HG02763 (cell line): ENCODE measurements around the gene DNAH8.
"Not testable (repeated sequence)": the region's sequence is repeated elsewhere in the genome, so short reads cannot be mapped to it uniquely, and the experiment has no call there.

Source experiments
- ATAC-seq: cut with Tn5 transposase; IDR thresholded peaks from one replicate; pipeline ENCODE4 v1.9.1; 2021; ENCODE audit warnings: mild to moderate bottlenecking, moderate library complexity; ENCODE audit not compliant: unreplicated experiment

DNAH8 gene

GRCh38 chr6:38831865-38832264, 116.8 kb downstream of the DNAH8 start:
- ATAC-seq = no peak

DNA sequence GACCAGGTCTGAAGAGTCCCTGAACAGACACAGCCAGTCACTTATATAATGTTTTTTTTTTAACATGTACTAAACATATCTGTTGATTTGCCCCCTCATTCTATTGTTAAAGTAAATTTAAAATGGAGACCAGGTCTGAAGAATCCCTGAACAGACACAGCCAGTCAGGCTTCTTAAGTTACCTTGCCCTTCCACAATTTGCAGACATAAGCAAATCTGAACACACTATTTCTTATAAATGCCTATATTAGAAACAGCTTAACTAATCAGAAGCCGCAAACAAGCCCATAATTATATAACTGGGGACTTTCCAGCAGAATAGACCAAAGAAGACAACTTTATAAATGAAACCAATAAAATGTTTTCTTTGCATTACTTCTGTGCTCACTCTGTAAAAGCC, 118.2 kb downstream of the DNAH8 start:
- ATAC-seq = no peak

DNA sequence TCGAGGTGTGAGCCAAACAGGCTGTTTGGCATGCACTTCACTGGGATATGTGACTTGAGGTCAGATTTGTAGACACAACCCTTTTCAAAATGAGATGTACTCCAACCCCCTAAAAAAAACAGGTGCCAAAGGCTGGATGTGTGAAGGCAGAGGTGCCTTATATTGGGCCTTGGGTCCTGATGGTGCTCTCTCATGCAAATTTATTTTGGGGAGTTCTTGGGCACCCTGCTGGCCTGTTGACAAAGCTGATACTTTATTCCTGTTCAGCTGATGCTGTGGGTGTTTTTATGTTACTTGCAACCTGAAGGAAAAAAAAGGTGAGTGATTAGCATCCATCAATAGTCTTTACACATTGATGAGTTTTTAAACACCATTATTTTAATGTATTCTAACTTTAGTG, 121.5 kb downstream of the DNAH8 start:
- no peak for ATAC-seq

GRCh38 chr6:38837101-38837500, 122.0 kb downstream of the DNAH8 start:
- ATAC-seq = no peak

DNA sequence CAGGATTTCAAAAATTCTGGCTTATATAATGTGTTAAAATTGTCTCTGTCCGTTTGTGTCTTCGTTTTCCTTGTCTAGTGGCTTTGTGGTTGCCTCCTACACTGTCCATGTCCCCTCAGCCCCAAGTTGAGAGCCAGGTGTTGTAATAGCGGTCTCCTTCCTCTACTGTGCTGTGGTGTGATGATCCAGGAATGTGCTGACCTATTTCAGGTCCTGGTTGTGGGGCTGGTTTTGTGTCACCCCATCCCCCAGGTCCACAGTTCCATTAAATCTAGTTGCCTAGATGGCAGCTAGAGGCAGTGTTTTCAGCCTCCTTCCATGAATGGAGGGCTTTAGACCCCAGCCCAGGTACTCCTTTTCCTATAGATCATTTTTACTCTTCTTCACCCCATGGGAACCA, 128.7 kb downstream of the DNAH8 start:
- ATAC-seq = no peak

DNA sequence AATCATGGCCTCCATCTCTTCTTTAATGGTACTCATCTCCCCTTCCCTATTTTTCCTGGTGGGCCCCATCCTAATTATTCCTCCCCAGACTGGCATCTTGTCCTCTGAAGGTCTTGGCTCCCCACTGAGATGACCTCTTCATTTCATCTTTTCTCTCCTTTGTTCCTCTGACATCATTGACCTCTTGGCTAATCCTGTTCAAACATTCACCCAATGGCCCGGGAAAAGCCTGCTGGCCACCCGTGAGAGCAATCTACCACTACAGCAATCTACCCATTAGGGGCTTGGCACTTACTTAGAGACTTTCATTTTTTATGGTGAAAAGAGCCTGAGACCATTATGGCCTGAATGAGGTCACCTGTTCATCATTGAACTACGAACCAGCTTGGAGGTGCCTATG, 130.8 kb downstream of the DNAH8 start:
- no peak for ATAC-seq

DNA sequence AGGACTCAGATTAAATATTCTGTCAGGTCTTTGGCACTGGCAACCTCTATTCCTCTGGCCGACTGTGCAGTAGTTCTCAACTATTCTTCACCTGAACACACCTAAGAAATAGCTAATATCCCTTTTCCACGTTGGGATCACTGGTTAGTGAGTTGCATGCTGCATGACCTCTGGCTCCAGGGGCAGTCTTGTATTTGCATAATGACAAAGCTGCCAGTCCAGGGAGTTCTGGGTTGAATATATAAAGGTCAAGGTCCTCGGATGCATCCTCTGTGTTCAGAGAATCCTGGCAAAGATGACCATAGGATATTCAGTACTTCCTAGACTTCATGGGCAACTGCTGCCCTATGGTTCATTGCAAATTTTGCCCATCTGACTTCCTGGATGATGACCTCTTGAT, 131.2 kb downstream of the DNAH8 start:
- ATAC-seq = no peak

GRCh38 chr6:38846844-38847243, 131.7 kb downstream of the DNAH8 start:
- ATAC-seq = no peak

- ATAC-seq = no peak
Observed at GRCh38 chr6:38847497-38847896, 132.4 kb downstream of the DNAH8 start.

DNA sequence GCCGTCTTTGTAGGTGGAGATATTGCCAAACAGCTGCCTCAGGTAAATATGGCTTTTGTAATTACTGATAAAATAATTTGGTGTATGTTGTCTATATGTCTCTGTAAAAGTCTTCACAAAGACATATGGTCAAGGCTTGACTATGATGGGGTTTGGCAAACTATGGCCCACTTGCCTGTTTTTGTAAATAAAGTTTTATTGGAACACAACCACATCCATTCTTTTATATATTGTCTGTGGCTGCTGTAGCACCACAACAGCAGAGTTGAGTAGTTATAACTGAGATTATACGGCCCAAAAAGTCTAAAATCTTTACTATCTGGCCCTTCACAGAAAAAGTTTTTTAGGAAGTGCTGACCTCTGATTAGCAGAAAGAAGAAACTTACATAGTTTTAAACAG, 133.6 kb downstream of the DNAH8 start:
- ATAC-seq = no peak

GRCh38 chr6:38852215-38852614, 137.1 kb downstream of the DNAH8 start:
- no peak for ATAC-seq

DNA sequence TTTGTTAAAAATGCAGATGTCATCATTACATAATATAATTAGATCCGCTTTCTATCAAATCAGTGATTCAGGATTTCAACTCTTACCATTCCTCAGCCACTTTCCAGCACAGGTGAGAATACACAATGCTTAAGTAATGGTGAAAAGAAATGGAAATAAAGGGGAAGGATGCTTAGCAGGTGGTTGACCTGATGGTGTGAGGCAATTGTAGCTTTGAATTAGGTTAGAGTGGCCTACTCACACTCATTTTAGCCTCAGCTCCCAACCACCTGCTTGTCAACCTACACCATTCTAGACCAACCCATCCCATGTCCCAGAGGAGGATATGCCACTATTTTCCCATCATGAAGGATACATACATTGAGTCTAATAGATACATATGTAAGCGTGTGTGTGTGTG, 138.1 kb downstream of the DNAH8 start:
- ATAC-seq = no peak

DNA sequence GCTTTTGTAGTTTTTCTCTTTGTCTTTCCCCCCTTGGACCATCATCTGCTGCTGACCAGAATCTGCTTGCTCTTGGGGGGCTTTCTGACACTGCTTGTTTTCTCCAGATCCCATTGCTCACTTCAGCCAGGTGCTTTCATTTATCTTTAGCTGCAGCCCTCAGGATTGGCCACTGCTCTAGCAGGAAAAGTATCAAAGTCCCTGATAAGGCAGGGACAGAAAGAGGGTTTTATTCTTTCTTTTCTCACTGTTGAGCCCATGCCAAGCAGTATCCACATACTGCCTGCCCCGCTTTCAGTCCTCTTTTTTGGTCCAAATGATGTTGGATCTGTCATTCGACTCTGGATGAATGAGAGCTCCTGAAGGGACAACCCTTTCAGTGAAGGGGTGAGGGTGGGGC, 141.4 kb downstream of the DNAH8 start:
- ATAC-seq = no peak

DNA sequence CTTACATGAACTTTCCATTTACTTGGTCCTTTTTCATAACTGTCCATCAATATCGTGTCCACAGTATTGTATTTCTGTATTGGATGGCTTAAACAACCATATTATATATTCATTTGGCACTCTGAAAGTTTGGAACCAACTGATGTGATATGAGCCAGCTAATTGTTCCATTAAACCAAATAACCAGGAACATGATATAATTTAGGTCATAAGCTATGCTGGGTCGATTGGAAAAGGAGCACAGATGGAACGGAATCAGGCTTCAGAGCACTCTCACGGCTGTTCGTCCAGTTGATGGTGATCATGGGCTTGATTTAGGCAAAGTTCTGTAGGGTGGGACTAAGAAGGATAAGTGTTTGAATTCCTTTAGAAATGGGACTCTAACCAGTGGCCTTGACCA, 142.7 kb downstream of the DNAH8 start:
- no peak for ATAC-seq

GRCh38 chr6:38860041-38860440, 144.9 kb downstream of the DNAH8 start:
- no peak for ATAC-seq

DNA sequence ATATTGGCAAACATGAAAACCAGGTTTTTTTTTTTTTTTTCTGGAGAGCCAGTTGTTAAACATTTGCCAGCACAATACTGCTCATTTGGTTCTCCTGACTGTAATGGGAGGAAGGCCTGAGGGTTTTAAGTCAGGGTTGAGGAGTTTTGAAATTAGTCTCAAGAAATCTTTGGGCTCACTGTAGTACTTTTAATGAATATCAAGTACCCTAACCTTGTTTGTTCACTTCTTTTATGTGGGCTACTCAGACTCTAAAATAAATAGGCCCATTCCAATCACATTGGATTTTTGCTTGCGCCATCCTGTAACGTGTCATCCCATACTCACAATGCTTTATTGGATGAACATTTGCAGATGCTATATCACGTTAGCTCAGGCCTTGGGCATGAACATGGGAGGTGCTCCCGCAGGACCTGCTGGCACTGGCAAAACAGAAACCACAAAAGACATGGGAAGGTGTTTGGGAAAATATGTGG, 146.9 kb downstream of the DNAH8 start:
- ATAC-seq = no peak

DNA sequence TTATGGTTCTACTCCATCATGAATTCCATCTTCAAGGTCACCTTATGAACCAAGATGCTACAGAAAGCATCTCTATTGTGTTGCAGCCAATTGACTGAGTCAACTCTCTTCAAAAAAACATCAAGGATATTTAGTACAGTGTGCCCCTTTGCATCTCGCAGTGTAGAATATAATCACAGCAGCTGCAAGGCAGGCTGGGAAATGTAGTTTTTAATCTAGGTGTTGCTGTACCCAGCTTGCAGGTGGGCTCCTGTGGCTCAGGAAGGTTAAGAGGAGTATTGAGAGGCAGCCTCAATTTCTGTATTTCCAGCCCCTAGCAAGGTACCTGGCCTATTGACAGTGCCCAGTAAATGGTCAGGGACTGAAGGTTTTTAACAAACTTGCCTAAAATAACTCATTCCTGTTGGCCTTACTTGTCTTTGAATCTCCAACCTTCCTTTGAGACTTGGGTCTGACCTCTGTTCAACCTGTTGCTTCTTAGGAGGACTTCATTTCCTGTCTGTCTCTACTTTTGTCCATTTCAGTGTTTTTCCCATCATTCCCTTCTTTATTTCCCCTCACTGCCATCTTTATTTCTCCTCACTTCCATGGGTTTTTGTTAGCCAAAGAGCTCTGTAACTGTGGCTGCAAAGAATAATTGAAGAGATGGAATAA, 150.5 kb downstream of the DNAH8 start:
- ATAC-seq = no peak

- ATAC-seq = no peak
Observed at GRCh38 chr6:38867726-38868125, 152.6 kb downstream of the DNAH8 start.

- no peak for ATAC-seq
Observed at GRCh38 chr6:38871741-38872568, 156.8 kb downstream of the DNAH8 start.

DNA sequence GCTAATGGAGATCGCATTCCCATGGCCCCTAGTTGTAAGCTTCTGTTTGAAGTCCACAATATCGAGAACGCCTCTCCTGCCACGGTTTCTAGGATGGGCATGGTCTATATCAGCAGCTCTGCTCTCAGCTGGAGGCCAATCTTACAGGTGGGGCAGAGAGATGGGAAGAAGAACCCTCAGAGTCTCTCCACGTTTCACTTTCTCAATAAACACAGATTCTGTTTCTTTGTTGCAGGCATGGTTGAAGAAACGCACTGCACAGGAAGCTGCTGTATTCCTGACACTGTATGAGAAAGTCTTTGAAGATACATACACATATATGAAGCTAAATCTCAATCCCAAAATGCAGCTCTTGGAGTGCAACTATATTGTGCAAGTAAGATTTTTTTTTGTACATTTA, 157.9 kb downstream of the DNAH8 start:
- no peak for ATAC-seq

- ATAC-seq = not testable (repeated sequence)
Observed at GRCh38 chr6:38873816-38874215, 158.7 kb downstream of the DNAH8 start.

DNA sequence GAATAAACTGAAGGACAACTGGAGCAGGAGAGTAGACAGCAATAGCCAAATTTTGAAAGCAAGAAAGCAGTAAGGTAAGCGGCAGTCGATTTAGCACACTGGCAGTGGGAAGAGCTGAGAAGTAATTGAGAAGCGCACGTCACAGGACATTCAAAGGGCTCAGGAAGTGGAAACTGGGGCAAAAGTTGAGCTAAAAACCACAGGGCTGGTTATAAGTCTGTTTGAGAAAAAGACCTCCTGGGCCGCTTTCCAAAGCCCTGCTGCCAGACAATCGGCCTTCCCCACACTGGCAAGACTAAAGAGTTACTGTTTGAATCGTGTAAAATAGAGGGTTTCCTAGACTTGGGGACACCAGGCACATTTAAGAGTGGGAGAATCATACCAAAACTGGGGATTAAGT, 161.4 kb downstream of the DNAH8 start:
- no peak for ATAC-seq
